GM19035 (cell line): Measurements from ENCODE around the gene POTEB3.
"Not testable (repeated sequence)": the region's sequence is repeated elsewhere in the genome, so short reads cannot be mapped to it uniquely, and the experiment has no call there.

Experiments
- ATAC-seq: cut with Tn5 transposase; IDR thresholded peaks from one replicate; pipeline ENCODE4 v1.9.1; 2021; ENCODE audit not compliant: unreplicated experiment

The POTEB3 gene

DNA sequence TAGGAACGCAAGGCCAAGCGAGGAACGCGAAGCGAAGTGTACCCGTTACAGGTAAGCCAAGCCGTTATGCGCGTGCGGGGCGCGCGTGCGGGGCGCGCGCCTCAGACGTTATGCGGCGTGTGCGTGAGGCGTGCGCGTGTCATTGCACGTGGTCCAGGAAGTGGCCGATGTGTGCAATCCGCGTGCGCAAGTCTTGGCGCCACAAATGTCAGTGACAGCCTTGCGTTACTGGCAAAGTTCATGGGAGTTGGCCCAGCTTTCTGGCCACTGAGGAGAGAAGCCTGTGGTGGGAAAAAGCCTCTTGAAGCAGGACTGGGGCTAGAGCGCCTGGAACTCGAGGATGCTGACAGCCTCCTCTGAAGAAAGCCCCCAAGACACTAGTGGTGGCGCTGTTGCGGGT lies at the start of gene POTEB3:
Gene POTEB3, minus strand, starts transcription at position 101 of the 400 bp plus-strand sequence. CDS start 488 bp downstream, outside the sequence.
- not testable (repeated sequence) for ATAC-seq

DNA sequence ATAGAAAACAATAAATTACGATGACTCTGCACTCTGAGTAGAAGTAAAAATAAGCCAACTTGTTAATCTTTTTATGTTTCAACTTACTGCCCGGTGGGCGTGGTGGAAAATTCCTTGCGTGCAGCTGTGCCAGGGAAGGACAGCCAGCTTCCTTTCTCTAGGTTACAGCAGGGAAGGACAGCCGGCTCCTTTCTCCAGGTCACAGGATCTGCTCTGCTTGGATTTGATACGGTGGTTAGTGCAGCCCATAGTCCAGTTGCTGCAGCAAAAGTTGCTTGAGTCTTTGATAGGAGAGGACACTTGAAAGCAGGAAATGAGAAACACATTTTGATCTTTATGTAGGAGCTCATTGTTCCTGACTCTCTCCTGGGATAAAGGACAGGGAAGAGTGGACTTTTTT lies 13.4 kb upstream of the POTEB3 start:
- ATAC-seq, result not testable (repeated sequence)

DNA sequence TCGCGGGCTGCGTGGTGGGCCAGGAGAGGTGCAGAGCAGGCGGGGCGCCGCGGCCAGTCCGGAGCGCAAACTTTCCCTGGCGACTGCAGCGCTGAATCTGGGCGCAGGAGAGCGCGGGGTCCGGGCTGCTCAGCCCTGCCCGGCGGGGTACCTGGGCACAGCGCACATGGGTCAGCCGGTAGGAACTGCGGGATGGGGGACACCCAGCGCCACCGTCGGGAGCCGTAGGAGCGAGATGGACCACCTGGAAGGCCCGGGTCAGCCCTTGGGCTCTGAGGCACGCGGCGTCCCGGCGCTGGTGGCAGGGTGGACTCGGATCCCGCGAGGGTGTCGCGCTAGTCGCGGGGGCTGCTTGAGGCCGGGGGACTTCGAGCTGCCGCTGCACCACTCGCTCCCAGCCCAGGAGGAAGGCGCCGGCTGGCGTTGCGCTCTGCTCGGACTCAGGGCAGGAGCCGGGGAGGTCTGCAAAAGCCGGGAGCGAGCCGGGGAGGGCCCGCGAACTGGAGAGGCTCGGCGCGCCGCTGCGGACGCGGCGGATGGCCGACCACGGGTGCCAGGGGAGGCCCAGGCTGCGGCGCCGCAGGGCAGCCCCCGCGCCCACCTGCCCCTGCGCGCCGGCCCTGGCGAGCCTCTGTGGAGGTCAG lies 11.7 kb upstream of the POTEB3 start:
- ATAC-seq, result not testable (repeated sequence)

DNA sequence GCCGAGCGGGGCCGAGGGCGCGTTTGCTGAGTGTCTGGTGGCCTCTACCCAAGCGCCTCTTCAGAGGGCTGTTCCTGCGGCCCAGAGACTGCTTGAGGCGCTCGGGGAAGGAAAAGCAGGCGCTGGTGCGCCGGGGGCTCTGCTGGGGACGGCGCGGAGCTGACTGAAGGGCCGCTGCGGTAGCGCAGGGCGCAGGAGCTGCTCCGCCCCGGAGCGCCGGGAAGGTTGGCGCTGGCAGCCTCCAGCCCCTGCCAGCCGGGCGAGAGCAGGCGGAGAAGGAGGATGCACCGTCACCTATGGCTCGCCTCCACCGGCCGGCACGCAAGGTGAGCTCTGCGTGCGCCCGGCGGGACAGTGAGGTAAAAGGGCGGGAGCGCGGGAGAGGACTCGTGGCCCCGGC lies 11.2 kb upstream of the POTEB3 start:
- ATAC-seq, result not testable (repeated sequence)

DNA sequence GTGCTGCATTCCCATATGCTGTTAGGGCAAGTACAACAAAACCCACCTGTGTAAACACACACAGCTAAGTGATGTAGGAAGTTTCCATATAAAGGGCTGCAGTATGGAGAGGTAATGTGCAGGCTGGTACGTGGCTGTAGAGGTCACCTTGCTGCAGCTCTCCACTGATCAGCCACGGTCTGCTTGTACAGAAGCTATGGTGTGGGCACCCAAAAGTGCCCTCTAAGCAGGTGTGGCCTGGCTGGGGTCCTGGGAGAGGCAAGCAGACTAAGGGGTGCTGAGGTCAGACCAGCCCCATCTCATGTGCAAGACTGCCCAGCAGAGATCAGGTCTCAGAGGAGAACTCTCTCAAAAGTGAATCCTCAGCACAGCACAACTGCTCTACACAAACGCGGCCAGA lies 32.9 kb downstream of the POTEB3 start:
- not testable (repeated sequence) for ATAC-seq

DNA sequence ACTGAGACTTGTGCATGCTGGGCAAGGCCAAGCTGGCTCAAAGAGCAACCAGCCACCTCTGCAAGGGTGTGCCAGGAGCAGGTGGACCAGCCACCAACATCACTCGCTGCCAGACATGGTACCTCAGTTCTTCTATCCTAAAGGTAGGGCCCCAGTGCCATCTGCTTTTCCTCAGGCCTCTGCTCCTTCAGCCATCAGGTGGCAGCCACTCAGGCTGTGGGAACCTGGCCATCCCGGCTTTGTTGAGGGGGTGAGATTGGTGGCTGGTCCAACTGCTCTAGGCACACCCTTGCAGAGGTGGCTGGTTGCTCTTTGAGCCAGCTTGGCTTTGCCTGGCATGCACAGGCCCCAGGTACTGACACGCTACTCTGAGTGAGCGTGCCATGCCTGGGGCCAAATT lies 38.8 kb downstream of the POTEB3 start:
- not testable (repeated sequence) for ATAC-seq

GRCh38 chr15:21399111-21399510 lies 41.2 kb downstream of the POTEB3 start:
- not testable (repeated sequence) for ATAC-seq

- ATAC-seq, result not testable (repeated sequence)
Observed at GRCh38 chr15:21398511-21398910, 41.8 kb downstream of the POTEB3 start.

GRCh38 chr15:21397656-21398055 lies 42.6 kb downstream of the POTEB3 start:
- not testable (repeated sequence) for ATAC-seq

- not testable (repeated sequence) for ATAC-seq
Observed at GRCh38 chr15:21397186-21397585, 43.1 kb downstream of the POTEB3 start.

DNA sequence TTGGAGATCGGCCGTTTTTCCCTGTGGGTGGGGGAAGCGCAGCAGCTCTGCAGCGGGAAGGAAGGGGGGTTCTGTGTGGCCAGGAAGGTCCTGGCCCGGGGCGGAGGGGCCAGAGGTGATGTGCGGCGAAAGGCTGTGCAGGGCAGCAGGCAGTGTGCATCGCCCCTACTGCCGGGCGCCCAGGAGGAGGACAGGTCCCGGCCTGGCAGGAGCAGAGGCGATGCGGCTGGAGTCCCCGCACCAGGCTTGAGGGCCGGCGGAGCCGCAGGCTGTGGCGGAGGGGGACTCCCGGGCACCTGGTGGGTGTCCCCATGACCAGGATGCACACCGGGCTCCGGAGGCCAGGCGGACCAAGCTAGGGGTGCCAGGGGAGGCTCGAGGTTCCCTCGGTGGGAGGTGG lies 54.3 kb downstream of the POTEB3 start:
- not testable (repeated sequence) for ATAC-seq

DNA sequence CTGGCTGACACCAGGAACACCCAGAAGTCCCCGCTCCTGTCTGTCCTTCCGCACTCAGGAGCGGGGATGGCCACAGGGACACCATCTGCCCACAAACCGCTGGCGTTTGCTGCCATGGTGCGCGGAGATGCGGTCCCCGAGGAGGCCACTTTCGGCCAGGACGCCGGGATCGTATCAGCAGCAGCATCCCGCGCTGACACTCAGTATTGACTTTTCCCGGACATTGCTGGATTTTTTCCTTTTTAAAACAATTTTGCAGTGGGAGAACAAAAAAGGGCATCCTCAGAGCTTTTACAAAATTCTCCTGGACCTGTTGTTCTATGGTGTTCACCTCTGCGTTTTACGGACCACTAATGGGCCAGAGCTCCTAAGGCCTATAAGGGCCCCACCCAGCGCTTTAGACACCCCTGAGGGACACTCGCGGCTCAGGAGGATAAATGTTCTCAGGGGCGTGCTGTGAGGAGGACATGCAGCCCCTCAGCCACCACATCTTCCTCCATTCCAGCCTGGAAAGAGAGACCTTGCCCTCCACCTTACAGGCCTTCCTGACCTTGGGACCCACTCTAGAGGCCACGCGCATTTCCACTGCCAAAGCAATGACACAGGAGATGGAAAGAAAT lies 56.3 kb downstream of the POTEB3 start:
- ATAC-seq, result not testable (repeated sequence)

DNA sequence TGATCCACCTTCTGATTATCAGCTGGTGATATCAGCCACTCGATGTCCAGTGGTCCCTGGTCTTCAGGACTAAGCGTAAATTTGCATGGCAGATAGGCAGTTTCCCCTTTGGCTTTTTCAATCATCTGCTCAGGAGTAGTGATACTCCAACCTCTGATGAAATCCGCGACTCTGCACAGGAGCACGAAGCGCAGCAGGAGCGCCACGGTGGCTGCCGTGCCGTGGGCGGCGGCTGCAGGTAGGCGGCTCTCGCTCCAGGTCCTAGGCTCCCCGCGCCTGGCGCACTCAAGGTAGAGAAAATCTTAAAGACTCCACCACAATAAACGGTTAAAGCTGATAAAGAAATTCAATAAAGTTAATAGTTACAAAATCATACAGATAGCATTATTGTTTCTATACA lies 66.6 kb downstream of the POTEB3 start:
- ATAC-seq, result not testable (repeated sequence)

DNA sequence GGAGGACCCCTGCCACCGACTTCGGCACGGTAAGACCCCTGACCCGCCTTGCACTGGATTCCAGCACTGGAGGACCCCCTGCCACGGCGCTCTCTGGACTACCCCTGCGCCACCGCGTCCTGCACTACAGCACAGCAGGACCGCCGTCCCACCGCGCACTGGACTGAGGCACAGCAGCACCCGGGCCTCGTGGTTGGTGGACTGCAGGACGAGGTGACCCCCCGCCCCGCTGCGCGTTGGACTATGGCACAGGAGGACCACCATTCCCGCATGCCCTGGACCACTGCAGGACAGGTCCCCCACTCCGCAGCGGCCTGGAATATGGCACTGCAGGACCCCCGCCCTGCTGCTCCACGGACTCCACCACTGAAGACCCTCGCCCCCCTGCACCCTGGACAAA lies 71.1 kb downstream of the POTEB3 start:
- ATAC-seq, result not testable (repeated sequence)

DNA sequence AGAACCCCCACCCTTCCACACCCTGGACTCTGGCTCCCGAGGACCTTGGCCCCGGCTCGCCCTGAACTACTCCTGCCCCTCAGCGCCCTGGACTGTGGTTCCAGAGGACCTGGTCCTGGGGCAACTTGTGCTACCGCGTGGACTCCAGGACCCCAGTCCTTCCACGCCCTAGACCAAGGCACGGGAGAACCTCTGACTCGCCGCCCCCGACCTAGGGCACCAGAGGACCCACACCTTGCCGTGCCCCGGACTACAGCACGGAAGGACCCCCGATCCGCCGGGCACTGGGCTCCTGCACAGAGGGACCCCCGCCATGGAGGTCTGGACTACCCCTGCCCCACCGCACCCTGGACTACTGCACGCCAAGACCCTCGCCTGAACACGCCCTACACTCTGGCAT lies 71.7 kb downstream of the POTEB3 start:
- not testable (repeated sequence) for ATAC-seq
